ENCODE data around the gene RASGRF2. TPM values are rescaled to one million over a fixed set of nuclear protein-coding genes. Genes with fewer than 3 reads are reported as not detected.

RASGRF2 gene
- polyA plus RNA-seq, 1 donor from 2014 or later: 0.42 TPM

- Histone ChIP-seq H3K79me2 (replicated peaks; ENCODE audit: insufficient read depth, low read length) (no peaks in the 10 kb centered on the region), H3F3A (ENCODE audit: insufficient read depth, low read length, poor library complexity, severe bottlenecking) (no peaks in the 10 kb centered on the region), H3K27ac (ENCODE audit: low read length) (no peak overlapping the region), H3K27me3 (ENCODE audit: insufficient read depth, low read depth, low read length) (no peaks in the 10 kb centered on the region), H3K36me3 (ENCODE audit: insufficient read depth, low read length) (no peaks in the 10 kb centered on the region), H3K9ac (ENCODE audit: low read length) (no peak overlapping the region), H3K9me3 (ENCODE audit: low read length) (no peaks in the 10 kb centered on the region), H2AFZ (ENCODE audit: low read depth, low read length) (no peak overlapping the region), H3K9me2 (ENCODE audit: insufficient read depth, low read length) (no peaks in the 10 kb centered on the region), H3K4me2 (ENCODE audit: low read length) (no peak overlapping the region), H3K4me3 (ENCODE audit: low read length) (no peak overlapping the region), H4K20me1 (ENCODE audit: insufficient read depth) (no peaks in the 10 kb centered on the region)
- TF ChIP-seq RAD21 (conservative IDR thresholded peaks at IDR 0.05) (no peak), EP300 (conservative IDR thresholded peaks at IDR 0.05; ENCODE audit: poor library complexity, severe bottlenecking) (no peak), TAF1 (IDR thresholded peaks at IDR 0.05; ENCODE audit: low read depth) (no peak), EZH2 (IDR thresholded peaks at IDR 0.05; ENCODE audit: borderline replicate concordance, insufficient read depth, low read length, poor library complexity, severe bottlenecking) (no peak), CTCF (IDR thresholded peaks at IDR 0.05; ENCODE audit: poor library complexity, severe bottlenecking) (no peak), POLR2AphosphoS5 (IDR thresholded peaks at IDR 0.05) (no peak), REST (IDR thresholded peaks at IDR 0.05; ENCODE audit: borderline replicate concordance) (no peak), SMC3 (conservative IDR thresholded peaks at IDR 0.05; ENCODE audit: poor library complexity) (no peak), MXI1 (conservative IDR thresholded peaks at IDR 0.05; ENCODE audit: poor library complexity, severe bottlenecking) (no peak)
Measured at GRCh38 chr5:81163651-81164050, 203.5 kb downstream of the RASGRF2 start.

GRCh38 chr5:81164476-81164875 is 204.3 kb downstream of the RASGRF2 start:
- Histone ChIP-seq H3K9me2 (ENCODE audit: insufficient read depth, low read length) (no peaks in the 10 kb centered on the region), H4K20me1 (ENCODE audit: insufficient read depth) (no peaks in the 10 kb centered on the region), H3K9ac (ENCODE audit: low read length) (no peak overlapping the region), H2AFZ (ENCODE audit: low read depth, low read length) (no peak overlapping the region), H3K4me2 (ENCODE audit: low read length) (no peak overlapping the region), H3K9me3 (ENCODE audit: low read length) (no peaks in the 10 kb centered on the region), H3F3A (ENCODE audit: insufficient read depth, low read length, poor library complexity, severe bottlenecking) (no peaks in the 10 kb centered on the region), H3K36me3 (ENCODE audit: insufficient read depth, low read length) (no peaks in the 10 kb centered on the region), H3K79me2 (replicated peaks; ENCODE audit: insufficient read depth, low read length) (no peaks in the 10 kb centered on the region), H3K27ac (ENCODE audit: low read length) (no peak overlapping the region), H3K27me3 (ENCODE audit: insufficient read depth, low read depth, low read length) (no peaks in the 10 kb centered on the region), H3K4me3 (ENCODE audit: low read length) (no peak overlapping the region)
- no peak for TF ChIP-seq CTCF (IDR thresholded peaks at IDR 0.05; ENCODE audit: poor library complexity, severe bottlenecking)
- TF ChIP-seq TAF1 (IDR thresholded peaks at IDR 0.05; ENCODE audit: low read depth): no peak
- no peak for TF ChIP-seq REST (IDR thresholded peaks at IDR 0.05; ENCODE audit: borderline replicate concordance)
- no peak for TF ChIP-seq MXI1 (conservative IDR thresholded peaks at IDR 0.05; ENCODE audit: poor library complexity, severe bottlenecking)
- TF ChIP-seq SMC3 (conservative IDR thresholded peaks at IDR 0.05; ENCODE audit: poor library complexity): no peak
- TF ChIP-seq EP300 (conservative IDR thresholded peaks at IDR 0.05; ENCODE audit: poor library complexity, severe bottlenecking): no peak
